Erythroblast (primary cell): ENCODE data around the gene SYT1.

Experiments used
- GATA1 ChIP-seq: IDR thresholded peaks from 2 replicates; pipeline ENCODE4 v1.6.1; 2011; ENCODE audit warnings: low read depth, mild to moderate bottlenecking, control low read depth, low read length, moderate library complexity
- POLR2A ChIP-seq: IDR thresholded peaks from 2 replicates; pipeline ENCODE4 v1.6.1; 2011; ENCODE audit warnings: mild to moderate bottlenecking, low read length

DNA sequence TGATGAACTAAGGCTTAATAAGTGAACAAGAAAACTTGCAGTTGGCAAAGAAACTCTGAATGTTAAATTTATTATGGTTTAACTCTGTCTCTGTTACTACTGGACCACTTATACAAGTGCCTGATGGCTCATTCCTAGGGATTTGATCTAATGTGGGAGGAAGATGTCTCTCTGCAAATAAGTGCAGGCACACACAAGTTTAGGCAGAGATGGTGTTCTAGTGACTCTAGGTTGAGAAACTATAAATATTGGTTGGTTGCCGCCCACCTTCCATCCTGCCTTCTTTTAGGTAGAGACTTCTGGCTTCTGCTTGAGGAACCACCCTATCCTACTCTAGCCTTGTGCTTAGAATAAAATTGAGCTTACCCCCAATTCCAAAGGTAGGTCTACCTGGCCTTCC, 570.0 kb downstream of the SYT1 start:
- TF ChIP-seq POLR2A (no peak), GATA1 (no peak)
